ENCODE data around the gene TBC1D2.

- TF ChIP-seq CTCF (conservative IDR thresholded peaks at IDR 0.05; ENCODE audit: low read length), result no peak
- no peak for TF ChIP-seq EZH2phosphoT487 (IDR thresholded peaks at IDR 0.05; ENCODE audit: borderline replicate concordance, low read depth, low read length)
Measured at GRCh38 chr9:98220911-98221310, 34.5 kb downstream of the TBC1D2 start.
